Adrenal gland (tissue), 12 donors: ENCODE measurements around the gene SLC39A1. TPM values are rescaled to one million over a fixed set of nuclear protein-coding genes. Genes with fewer than 3 reads are reported as not detected.

Experiments
- DNase-seq, 7 donors: peaks; one replicate each; pipeline ENCODE4 v3.0.0-alpha.2; 2019 to 2020
- H3K27ac ChIP-seq, 5 donors: fragments of 200-600 bp; sonication (generic) in 4 of 5; 1 replicate in 3 of 5; 2 replicates in 2 of 5; pipeline versions ENCODE4 v1.5.1 to v1.8.0; 2016 to 2020; ENCODE audit warnings: mild to moderate bottlenecking in 1 of 5
- H3K27me3 ChIP-seq: fragments of 200-600 bp; 2 replicates; pipeline ENCODE4 v1.8.0; 2021
- H3K36me3 ChIP-seq, 2 donors: fragments of 200-600 bp; replicated peaks in 1 of 2; 1 replicate in 1 of 2; 2 replicates in 1 of 2; pipeline versions ENCODE4 v1.5.1 to v1.8.0; 2018 to 2022
- H3K4me1 ChIP-seq, 2 donors: fragments of 200-600 bp; replicated peaks in 1 of 2; 1 replicate in 1 of 2; 2 replicates in 1 of 2; pipeline versions ENCODE4 v1.5.1 to v1.8.0; 2018 to 2021
- H3K4me3 ChIP-seq, 4 donors: fragments of 200-600 bp; sonication (generic) in 3 of 4; one replicate each; pipeline ENCODE4 v1.5.1; 2016 to 2018
- H3K9me3 ChIP-seq, 3 donors: fragments of 200-600 bp; sonication (generic) in 1 of 3; replicated peaks in 1 of 3; 1 replicate in 2 of 3; 2 replicates in 1 of 3; pipeline versions ENCODE4 v1.5.1 to v1.8.0; 2016 to 2021
- CTCF ChIP-seq, 6 experiments: fragments of 450-650 bp in 4 of 6; fragments of 200-600 bp in 2 of 6; sonication (generic) in 1 of 6; IDR thresholded peaks; 1 replicate in 5 of 6; 2 replicates in 1 of 6; pipeline versions ENCODE4 v1.5.1 to v1.8.0; 2016 to 2021; ENCODE audit warnings: antibody characterized with exemption in 6 of 6, mild to moderate bottlenecking in 2 of 6, moderate library complexity in 1 of 6
- POLR2A ChIP-seq, 2 donors: fragments of 450-650 bp; IDR thresholded peaks; one replicate each; pipeline ENCODE4 v1.6.1; 2017; ENCODE audit warnings: antibody characterized with exemption in 2 of 2, mild to moderate bottlenecking in 2 of 2, moderate library complexity in 1 of 2
- WGBS, 4 donors: extraction: QIAGEN DNeasy Blood & Tissue Kit in 2 of 4; methylation state at CpG; one replicate each; pipeline versions ENCODE4 v1.1.5 to v1.1.7; 2013 to 2017; 5-methylcytosine and 5-hydroxymethylcytosine counted together
- intact Hi-C, 2 donors: fragments of 100-400 bp; cut with DNase I; formaldehyde crosslinking; loops; one replicate each; pipeline versions ENCODE4 v1.14.1 to v1.15.0; 2022 to 2023
- polyA plus RNA-seq, 3 donors: library from polyadenylated mRNA; stranded (reverse); fragments of 200-250 nt in 2 of 3; fragments of 350-450 nt in 1 of 3; fragmentation: Illumina TruSeq in 1 of 3; extraction: RNeasy Lipid Tissue Mini Kit (QIAGEN cat#74804) in 1 of 3; gene quantifications; one replicate each; pipeline ENCODE4 v1.2.3, GENCODE V29; 2013 to 2014
- total RNA-seq, 9 donors: library from RNA; depleted of rRNA in 4 of 9; stranded (reverse); fragments of >200 nt in 4 of 9; fragments of 120-200 nt in 1 of 9; fragmentation: NEBNext Ultra II Directional in 1 of 9; extraction: Animal tissue kit (Norgen Biotek cat#: 25700) in 1 of 9; gene quantifications; one replicate each; pipeline versions ENCODE4 v1.1.0 to v1.2.4, GENCODE V29; 2013 to 2023
- donor health status: healthy with polysubstance abuse.
- donor health status: Bipolar disorder and iron deficiency.
- donor health status: DM: yes; HTN: yes; CAD: no.
- donor health status: DM: no; HTN: no; CAD: no.
- donor health status: DM: no; HTN: no; CAD: no.
- donor health status: DM: yes; HTN: yes; CAD: no.

Gene SLC39A1
- total and polyA plus RNA-seq, 12 donors = 29.1 to 173 (median 112) TPM

DNA sequence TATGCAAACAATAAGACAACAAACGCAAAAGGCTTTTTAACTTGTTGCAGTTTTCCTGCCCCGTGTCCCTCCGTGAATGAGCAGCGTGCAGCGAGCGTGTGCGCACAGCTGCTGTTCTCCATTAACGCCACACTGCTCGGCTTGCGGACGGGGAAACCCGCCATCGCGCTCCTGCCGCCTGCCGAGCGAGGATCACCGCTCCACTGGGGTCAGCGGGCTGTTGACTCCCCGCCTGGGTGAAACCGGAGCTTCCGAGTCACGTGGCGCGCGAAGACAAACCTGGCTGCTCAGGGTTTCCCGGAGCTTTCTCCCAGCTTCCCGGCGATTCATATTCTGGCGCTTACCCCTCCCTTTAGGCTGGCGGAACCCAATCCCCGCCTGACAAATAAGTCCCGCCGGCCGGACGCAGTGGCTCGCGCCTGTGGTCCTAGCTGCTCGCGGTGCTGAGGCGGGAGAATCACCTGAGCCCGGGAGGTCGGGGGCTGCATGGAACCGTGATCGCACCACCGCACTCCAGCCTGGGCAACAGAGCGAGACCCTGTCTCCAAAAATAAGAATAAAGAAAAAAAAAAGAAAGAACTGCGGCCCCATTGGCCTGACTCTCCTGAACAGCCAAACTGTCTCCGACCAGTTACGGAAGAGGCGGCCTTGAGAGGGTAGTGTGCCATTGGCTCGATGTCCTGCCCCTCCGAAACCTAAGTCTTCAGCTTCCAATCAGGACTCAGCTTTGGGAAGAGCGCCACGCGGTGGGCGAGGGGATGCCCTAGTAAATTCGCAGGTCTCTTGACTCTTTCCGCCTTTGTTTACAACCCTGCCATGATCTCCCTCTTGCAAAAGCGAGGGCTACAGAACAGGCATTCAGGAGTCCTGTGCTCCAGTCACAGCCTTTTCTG is 4.0 kb upstream of the SLC39A1 start, which contains the start of gene CREB3L4:
TSS of gene CREB3L4 (plus strand) at position 796 of the 893 bp plus-strand sequence. CDS start 624 bp downstream, outside the sequence.
- H3K27ac ChIP-seq = peak within 1 kb of the TSS; percentile 85 to 96 (median 91)
- H3K9me3 ChIP-seq = no peaks in the 10 kb centered on the region
- TF ChIP-seq CTCF (IDR thresholded peaks at IDR 0.05) (peak in 2 of 6 experiments; percentile 23 to 35), POLR2A (IDR thresholded peaks at IDR 0.05) (peak; percentile 60 to 97)
- H3K27me3 ChIP-seq = no peaks in the 10 kb centered on the region
- peaks cover 21 to 31% of the 10 kb centered on the region in 2 donors for H3K4me1 ChIP-seq
- 0 to 1% (median 0%) methylated on average over 40 to 60 of the region's 60 CpGs for WGBS, 4 donors
- intact Hi-C loops = no loop called here
- DNase-seq = peak; percentile 91 to 98 (median 96)
- H3K4me3 ChIP-seq = peak within 1 kb of the TSS; percentile 13 to 92 (median 62)
- no peaks in the 10 kb centered on the region for H3K36me3 ChIP-seq

GRCh38 chr1:153963850-153964331 is 554 bp upstream of the SLC39A1 start:
- intact Hi-C loops = no loop called here
- Histone ChIP-seq H3K9me3 (no peaks in the 10 kb centered on the region), H3K4me1 (peaks cover 29 to 51% of the 10 kb centered on the region in 2 donors), H3K27ac (peak overlapping the region; percentile 82 to 97 (median 93)), H3K27me3 (no peaks in the 10 kb centered on the region), H3K4me3 (peak overlapping the region in 2 of 4 donors; percentile 61 to 84), H3K36me3 (peaks cover 0 to 18% of the 10 kb centered on the region in 2 donors)
- DNase-seq = peak in 1 of 7 donors; percentile 34
- WGBS, 4 donors = 1 to 10% (median 2%) methylated on average over 22 of the region's 22 CpGs
- TF ChIP-seq POLR2A (IDR thresholded peaks at IDR 0.05) = no peak
- no peak for TF ChIP-seq CTCF (IDR thresholded peaks at IDR 0.05)

GRCh38 chr1:153962088-153963029 is 978 bp downstream of the SLC39A1 start:
- peaks cover 0 to 18% of the 10 kb centered on the region in 2 donors for H3K36me3 ChIP-seq
- no peaks in the 10 kb centered on the region for H3K27me3 ChIP-seq
- H3K27ac ChIP-seq = peak overlapping the region; percentile 82 to 97 (median 93)
- intact Hi-C loops = no loop called here
- TF ChIP-seq POLR2A (IDR thresholded peaks at IDR 0.05) = no peak
- no peak for TF ChIP-seq CTCF (IDR thresholded peaks at IDR 0.05)
- H3K4me1 ChIP-seq = peaks cover 33 to 50% of the 10 kb centered on the region in 2 donors
- H3K4me3 ChIP-seq = peak overlapping the region in 2 of 4 donors; percentile 61 to 84
- WGBS, 4 donors = 25 to 40% (median 38%) methylated on average over 10 to 16 of the region's 16 CpGs
- no peaks in the 10 kb centered on the region for H3K9me3 ChIP-seq
- DNase-seq = peak; percentile 64 to 87 (median 82)
